Uterus (tissue), 4 donors: ENCODE measurements around the gene CAPN13. TPM values are rescaled to one million over a fixed set of nuclear protein-coding genes. Genes with fewer than 3 reads are reported as not detected.

ENCODE experiments used
- DNase-seq, 2 donors: peaks; one replicate each; pipeline ENCODE4 v3.0.0-alpha.2; 2019 to 2020
- H3K27ac ChIP-seq, 2 donors: fragments of 200-600 bp; sonication (generic); 1 replicate in 1 of 2; 2 replicates in 1 of 2; pipeline ENCODE4 v1.5.1; 2016 to 2018
- H3K27me3 ChIP-seq, 2 donors: fragments of 200-600 bp; sonication (generic); one replicate each; pipeline ENCODE4 v1.5.1; 2018 to 2019; ENCODE audit warnings: control low read depth in 1 of 2
- H3K36me3 ChIP-seq, 2 donors: fragments of 200-600 bp; sonication (generic); one replicate each; pipeline ENCODE4 v1.5.1; 2019; ENCODE audit warnings: control low read depth in 1 of 2
- H3K4me1 ChIP-seq, 2 donors: fragments of 200-600 bp; sonication (generic); one replicate each; pipeline ENCODE4 v1.5.1; 2018 to 2019; ENCODE audit warnings: control low read depth in 1 of 2
- H3K4me3 ChIP-seq, 2 donors: fragments of 200-600 bp; sonication (generic); 1 replicate in 1 of 2; 2 replicates in 1 of 2; pipeline ENCODE4 v1.5.1; 2018 to 2019; ENCODE audit warnings: mild to moderate bottlenecking in 1 of 2
- H3K9me3 ChIP-seq, 2 donors: fragments of 200-600 bp; sonication (generic); one replicate each; pipeline ENCODE4 v1.5.1; 2019; ENCODE audit warnings: control low read depth in 1 of 2
- CTCF ChIP-seq, 4 experiments: fragments of 200-600 bp in 2 of 4; fragments of 450-650 bp in 2 of 4; sonication (generic) in 2 of 4; IDR thresholded peaks; one replicate each; pipeline ENCODE4 v1.5.1; 2016 to 2019; ENCODE audit warnings: antibody characterized with exemption in 4 of 4, mild to moderate bottlenecking in 2 of 4, moderate library complexity in 1 of 4
- POLR2A ChIP-seq, 2 donors: fragments of 450-650 bp; IDR thresholded peaks; one replicate each; pipeline ENCODE4 v1.6.1; 2016; ENCODE audit warnings: antibody characterized with exemption in 2 of 2, mild to moderate bottlenecking in 1 of 2, moderate library complexity in 1 of 2
- intact Hi-C: fragments of 100-400 bp; cut with DNase I; formaldehyde crosslinking; loops from one replicate; pipeline ENCODE4 v1.15.1; 2023; ENCODE audit warnings: low total_unique reads
- total RNA-seq, 4 donors: library from RNA; depleted of rRNA in 3 of 4; stranded (reverse); fragments of >200 nt in 3 of 4; gene quantifications; one replicate each; pipeline versions ENCODE4 v1.1.0 to v1.2.4, GENCODE V29; 2014 to 2023
- donor health status: DM: yes; HTN: yes; CAD: no.

Gene CAPN13
- total RNA-seq, 4 donors from 2014 or later: 0.76 TPM; not detected in 3

- no peaks in the 10 kb centered on the region for H3K4me1 ChIP-seq
- no peaks in the 10 kb centered on the region for H3K27me3 ChIP-seq
- no peak overlapping the region for H3K27ac ChIP-seq
- H3K4me3 ChIP-seq: no peak overlapping the region
- H3K9me3 ChIP-seq: no peaks in the 10 kb centered on the region
- TF ChIP-seq CTCF (IDR thresholded peaks at IDR 0.05): peak in 1 of 4 experiments; percentile 28
- no peak for TF ChIP-seq POLR2A (IDR thresholded peaks at IDR 0.05)
- intact Hi-C loops: loop anchor here (5.0 to 10.0 kb wide), 2 partner anchors 501 to 544 kb away; no protein-coding TSS in a partner anchor
- H3K36me3 ChIP-seq: no peaks in the 10 kb centered on the region
- no peak for DNase-seq
Measured at GRCh38 chr2:30708491-30709290, 98.6 kb downstream of the CAPN13 start.

DNA sequence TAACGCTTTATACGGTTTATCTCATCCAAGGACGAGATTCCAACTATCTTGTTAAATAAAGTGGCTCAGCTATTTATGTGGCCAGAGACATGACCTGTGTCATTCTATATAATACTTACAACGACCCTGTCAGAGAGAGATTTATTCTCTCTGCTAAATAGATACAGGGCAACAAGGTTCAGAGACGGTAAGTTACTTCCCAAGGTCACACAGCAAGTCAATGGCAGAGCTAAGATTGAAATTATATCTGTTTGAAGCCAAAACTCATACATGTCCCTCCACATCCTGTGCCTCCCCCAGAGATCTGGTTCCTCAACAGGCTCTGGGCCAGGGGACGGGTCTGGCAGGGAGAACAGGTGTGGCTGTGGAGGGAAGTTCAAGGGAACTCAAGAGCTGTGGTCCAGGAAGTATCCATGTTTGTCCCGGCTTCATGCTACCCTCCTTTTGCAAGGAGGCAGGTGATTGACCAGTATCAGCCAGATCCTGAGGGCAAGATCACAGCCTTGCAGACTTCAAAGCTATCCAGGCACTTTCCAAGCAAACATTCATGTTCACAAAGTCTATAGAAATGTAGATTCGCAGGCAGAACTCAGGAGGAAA is 99.8 kb downstream of the CAPN13 start:
- intact Hi-C loops: loop anchor here (5.0 to 10.0 kb wide), 2 partner anchors 500 to 543 kb away; no protein-coding TSS in a partner anchor
- Histone ChIP-seq H3K4me1 (no peaks in the 10 kb centered on the region), H3K9me3 (peaks cover 0 to 3% of the 10 kb centered on the region in 2 donors), H3K27ac (no peak overlapping the region), H3K4me3 (no peak overlapping the region), H3K27me3 (no peaks in the 10 kb centered on the region), H3K36me3 (no peaks in the 10 kb centered on the region)
- TF ChIP-seq CTCF (IDR thresholded peaks at IDR 0.05) (no peak), POLR2A (IDR thresholded peaks at IDR 0.05) (no peak)
- no peak for DNase-seq

GRCh38 chr2:30706534-30707303 is 100.5 kb downstream of the CAPN13 start:
- Histone ChIP-seq H3K27me3 (no peaks in the 10 kb centered on the region), H3K4me3 (no peak overlapping the region), H3K36me3 (no peaks in the 10 kb centered on the region), H3K9me3 (peaks cover 0 to 10% of the 10 kb centered on the region in 2 donors), H3K27ac (peak overlapping the region in 1 of 2 donors; percentile 5), H3K4me1 (no peaks in the 10 kb centered on the region)
- TF ChIP-seq POLR2A (IDR thresholded peaks at IDR 0.05) (no peak), CTCF (IDR thresholded peaks at IDR 0.05) (peak; percentile 86 to 89 (median 87))
- intact Hi-C loops: loop anchor here (5.0 to 10.0 kb wide), 2 partner anchors 499 to 542 kb away; no protein-coding TSS in a partner anchor
- peak; percentile 69 to 76 for DNase-seq

DNA sequence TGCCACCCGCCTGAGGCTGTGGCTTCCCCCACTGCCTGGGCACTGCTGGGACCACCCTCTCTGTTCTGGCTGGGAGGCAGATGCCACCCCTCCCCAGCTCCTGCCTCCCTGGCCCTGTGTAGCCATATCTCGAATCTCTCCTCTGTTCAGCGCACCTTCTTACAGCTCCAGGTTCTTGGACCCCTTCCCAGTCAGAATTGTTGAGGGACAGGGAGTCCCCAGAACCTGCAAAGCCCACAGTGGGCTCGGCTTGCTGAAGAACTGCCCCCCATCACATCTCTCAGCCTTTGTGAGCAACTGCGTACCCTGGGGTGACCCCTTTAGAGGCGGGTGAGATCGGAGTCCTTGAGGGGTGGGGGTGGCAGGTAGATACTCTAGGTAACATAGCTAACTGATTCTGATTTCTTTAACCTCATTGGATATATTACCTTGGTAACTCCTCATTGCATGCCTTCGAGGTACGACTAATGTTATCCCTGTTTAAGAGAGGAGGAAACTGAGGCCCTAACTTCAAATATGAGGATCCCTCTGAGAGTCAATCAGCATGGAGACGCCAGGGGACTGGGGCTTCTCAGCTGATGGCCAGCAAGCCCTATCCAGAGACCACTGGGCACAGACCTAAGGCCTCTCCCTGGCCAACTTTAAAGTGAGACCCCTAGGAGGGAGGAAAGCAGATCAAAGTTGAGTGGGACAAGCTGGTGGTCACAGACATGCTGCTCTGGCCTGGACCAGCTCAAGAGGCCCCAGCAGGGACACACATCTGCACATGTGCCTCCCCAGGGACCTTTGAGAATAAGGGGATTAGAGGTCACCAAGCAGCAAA is 101.3 kb downstream of the CAPN13 start:
- Histone ChIP-seq H3K27me3 (no peaks in the 10 kb centered on the region), H3K27ac (peak overlapping the region; percentile 4 to 32), H3K9me3 (peaks cover 0 to 12% of the 10 kb centered on the region in 2 donors), H3K36me3 (no peaks in the 10 kb centered on the region), H3K4me3 (no peak overlapping the region), H3K4me1 (no peaks in the 10 kb centered on the region)
- intact Hi-C loops: loop anchor here (5.0 to 10.0 kb wide), 2 partner anchors 499 to 541 kb away; no protein-coding TSS in a partner anchor
- TF ChIP-seq CTCF (IDR thresholded peaks at IDR 0.05): no peak
- no peak for TF ChIP-seq POLR2A (IDR thresholded peaks at IDR 0.05)
- no peak for DNase-seq
